Globus pallidus (tissue), 1 donor: ENCODE measurements around the gene WDR44.
"Not testable (repeated sequence)": the region's sequence is repeated elsewhere in the genome, so short reads cannot be mapped to it uniquely, and the experiment has no call there.

Experiments
- DNase-seq: peaks from one replicate; pipeline ENCODE4 v3.0.0-alpha.2; 2015; ENCODE audit warnings: low spot score

The WDR44 gene

DNA sequence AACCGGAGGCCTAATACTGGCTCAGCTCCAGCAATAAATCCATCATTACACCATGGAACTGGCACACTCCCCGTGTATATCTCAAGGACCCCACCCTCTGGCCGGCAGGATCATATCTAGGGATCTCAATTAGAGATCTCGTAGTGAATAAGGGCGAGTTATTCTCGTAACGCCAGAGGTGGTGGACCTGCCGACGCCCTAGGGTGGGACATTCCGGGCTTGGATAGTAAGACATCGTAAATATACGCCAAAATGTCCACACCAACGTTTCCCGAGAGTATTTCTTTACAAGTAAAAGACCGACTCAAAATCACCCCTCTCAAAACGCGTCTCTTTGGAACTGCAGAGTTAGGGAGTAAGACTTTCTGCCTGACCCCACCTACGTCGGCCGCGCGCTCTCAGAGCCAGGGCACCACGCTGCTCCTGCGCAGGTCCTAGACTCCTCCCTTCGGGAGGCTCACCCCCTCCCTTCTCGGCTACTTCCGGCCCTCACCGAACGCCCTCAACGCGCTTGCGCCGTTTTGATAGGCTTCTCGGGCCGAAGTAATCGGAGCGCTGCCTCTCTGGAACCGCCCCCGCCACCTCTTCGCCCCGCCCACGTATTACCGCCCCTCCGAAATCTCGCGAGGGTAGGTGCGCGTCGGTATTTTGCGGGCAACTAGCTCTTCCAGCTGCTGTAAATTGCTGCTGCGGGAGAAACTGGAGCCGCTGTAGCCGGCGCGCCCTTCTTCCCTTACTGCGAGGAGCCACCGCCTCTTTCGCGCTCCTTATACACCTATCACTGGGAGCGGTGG lies at the start of gene WDR44:
Gene WDR44, plus strand, starts transcription at position 643 of the 794 bp plus-strand sequence. CDS start 398 bp downstream, outside the sequence.
- peak; percentile 93 for DNase-seq

DNA sequence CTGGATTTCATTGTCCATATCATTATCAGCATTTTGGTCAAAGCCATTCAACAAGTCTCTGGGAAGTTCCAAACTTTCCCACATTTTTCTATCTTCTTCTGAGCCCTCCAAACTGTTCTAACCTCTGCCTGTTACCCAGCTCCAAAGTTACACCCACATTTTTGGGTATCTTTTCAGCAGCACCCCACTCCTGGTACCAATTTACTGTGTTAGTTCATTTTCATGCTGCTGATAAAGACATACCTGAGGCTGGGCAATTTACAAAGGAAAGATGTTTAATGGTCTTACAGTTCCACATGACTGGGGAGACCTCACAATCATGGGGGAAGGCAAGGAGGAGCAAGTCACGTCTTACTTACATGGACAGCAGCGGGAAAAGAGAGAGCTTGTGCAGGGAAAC lies 40.1 kb upstream of the WDR44 start:
- DNase-seq, result not testable (repeated sequence)

GRCh38 chrX:118315529-118315928 lies 30.4 kb upstream of the WDR44 start:
- no peak for DNase-seq

DNA sequence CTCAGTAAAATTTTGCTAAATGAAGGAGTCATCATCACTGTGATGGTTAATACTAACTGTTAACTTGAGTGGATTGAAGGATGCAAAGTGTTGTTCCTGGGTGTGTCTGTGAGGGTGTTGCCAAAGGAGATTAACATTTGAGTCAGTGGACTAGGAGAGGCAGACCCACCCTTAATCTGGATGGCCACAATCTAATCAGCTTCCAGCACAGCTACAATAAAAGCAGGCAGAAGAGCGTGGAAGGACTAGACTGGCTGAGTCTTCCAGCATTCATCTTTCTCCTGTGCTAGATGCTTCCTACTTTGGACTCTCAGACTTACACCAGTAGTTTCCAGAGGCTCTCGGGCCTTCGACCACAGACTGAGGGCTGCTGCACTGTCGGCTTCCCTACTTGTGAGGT lies 21.3 kb upstream of the WDR44 start:
- no peak for DNase-seq

- no peak for DNase-seq
Observed at GRCh38 chrX:118325453-118325852, 20.5 kb upstream of the WDR44 start.

- DNase-seq, result no peak
Observed at GRCh38 chrX:118329175-118329574, 16.7 kb upstream of the WDR44 start.

DNA sequence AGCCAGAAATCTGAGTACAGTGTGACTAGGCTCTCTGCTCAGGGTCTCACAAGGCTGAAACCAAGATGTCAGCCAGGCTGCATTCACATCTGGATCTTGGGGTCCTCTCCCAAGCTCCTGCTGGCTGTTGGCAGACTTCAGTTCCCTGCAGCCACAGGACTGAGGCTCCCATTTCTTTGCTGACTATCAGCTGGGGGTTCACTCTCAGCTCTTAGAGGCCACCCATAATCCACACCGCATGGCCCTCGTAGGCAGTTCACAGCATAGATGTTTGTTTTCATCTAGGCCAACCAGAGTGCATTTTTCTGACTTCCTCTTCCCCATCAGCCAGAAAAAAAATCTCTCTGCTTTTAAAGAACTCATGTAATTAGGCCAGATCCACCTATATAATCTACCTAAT lies 8.2 kb upstream of the WDR44 start:
- DNase-seq, result no peak

DNA sequence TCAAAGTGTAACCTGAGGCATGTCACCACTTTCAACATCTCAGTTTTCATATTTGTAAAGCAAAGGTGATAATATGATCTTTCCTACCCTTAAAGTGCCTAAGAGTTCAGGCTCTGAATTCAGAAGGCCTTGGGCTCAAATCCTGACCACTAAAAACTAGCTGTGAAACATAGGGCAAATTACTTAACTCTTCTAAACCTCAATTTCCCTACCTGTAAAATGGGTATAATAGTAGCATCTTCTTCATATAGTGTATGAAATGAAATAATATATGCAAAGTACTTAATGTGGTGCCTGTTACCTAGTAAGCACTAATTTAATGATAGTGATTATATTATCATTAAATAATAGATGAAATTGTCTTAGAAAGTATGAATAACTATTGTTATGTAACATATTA lies 7.0 kb upstream of the WDR44 start:
- DNase-seq, result no peak

GRCh38 chrX:118345045-118345463 lies 852 bp upstream of the WDR44 start:
- no peak for DNase-seq

DNA sequence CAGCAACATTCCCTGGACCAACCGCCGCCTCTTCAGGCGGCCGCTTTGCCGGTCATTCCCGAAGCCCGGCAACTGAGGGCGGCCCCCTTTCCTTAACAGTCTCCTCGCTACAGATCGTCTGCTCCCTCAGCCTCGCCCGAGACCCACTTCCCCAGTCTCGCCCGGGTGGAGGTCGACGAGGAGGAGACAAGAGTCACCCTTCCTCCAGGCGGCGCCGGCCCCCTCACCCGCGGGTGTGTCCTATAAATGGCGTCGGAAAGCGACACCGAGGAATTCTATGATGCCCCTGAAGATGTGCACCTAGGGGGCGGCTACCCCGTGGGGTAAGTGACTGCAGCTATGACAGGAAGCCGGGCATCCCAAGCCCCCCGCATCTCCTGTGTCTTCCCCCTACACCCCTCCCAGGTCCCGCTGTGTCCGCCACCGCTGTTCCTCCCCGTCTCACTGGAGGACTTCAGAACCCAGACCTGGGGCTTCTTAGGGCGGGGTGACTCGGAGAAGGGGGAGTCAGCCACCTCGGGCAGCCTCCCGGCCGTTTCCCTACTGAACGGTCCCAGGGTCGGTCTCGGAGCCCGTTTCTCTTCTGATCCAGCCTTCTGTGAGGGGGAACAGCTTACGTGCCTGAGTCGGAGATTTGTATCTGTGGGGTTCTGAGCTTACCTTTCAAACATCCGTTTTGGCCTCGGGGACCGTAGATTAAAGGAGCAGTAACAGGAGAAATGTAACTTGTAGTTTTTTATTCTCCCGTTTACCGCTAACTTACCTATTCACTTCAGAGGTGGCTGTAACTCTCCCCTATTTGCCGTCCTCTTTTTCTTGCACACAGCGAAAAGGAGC lies 570 bp downstream of the WDR44 start:
- no peak for DNase-seq

DNA sequence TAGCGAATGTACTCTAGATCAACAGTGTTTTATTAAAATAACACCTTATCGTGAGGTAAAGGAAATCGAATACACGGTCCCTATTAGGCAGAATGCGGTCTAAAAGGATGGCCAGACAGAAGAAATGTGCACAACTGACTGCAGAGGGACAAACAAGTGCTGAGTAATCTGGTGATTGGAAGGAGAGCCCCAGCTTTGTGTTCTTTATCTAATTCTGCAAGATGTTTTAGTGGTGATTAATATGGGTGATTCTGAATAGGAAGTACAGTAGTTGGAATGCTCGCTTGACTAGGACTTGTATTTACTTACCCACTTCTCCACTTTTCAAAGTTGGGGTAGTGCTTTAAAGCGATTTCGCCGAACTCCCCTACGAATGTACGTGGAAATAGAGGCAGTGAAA lies 1.2 kb downstream of the WDR44 start:
- no peak for DNase-seq

DNA sequence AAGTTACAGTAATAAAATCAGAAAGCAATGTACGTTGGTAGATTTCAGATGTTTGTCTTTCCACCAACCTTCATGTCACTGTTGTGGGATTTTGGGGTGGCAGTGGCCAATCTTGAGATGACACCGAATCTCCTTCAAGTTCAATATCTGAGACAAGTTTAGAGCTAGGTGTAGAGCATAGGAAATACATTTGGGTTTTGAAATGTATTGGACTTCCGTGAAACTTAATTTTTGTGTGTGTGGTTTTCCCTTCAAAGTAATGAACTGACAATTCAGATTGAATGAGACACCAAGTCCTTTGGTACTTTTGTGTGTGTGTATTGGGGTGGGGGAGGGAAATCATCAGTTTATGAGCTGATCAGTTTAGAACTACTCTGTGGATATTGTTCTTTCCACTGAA lies 1.8 kb downstream of the WDR44 start:
- no peak for DNase-seq

DNA sequence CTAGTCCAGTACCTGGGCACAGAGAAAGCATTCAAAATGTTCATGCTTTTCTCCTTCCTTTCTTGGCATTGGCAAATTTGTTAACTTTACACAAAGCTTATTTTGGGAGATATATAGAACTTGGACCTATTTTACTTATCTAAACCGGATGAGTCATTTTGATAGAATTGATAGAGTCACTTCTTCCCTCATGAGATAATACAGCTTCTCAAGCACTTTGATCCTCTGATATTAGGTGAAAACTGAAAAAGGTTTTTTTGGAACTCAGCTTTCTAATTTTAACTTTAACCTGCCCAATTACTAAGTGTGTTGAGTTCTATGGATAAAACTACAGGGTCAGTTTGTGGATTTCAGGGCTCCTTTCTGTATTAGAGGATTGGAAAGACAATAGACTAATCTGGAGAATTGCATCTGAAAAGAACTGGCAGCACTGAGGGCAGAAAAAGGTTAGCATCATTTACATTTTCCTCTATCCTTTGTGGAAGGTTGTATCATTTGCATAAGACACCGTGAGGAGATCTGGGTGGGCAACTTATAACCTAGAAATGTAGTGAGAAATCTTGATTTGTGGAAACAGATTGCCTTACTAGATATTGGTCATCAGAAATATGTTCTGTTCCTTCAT lies 2.4 kb downstream of the WDR44 start:
- no peak for DNase-seq

DNA sequence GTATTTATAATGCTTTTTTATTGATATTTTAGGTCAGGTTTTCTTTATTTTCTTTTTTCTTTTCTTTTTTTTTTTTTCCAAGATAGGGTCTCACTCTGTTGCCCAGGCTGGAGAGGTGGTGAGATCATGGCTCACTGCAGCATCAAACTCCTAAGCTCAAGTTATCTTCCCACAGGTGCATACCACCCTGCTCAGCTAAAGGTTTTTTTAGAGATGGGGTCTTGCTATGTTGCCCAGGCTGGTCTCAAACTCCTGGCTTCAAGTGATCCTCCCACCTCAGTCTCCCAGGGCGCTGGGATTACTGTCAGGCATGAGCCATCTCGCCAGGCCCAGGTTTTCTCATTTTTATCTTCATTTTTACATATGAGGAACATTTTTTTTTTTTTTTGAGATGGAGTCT lies 3.3 kb downstream of the WDR44 start:
- no peak for DNase-seq

DNA sequence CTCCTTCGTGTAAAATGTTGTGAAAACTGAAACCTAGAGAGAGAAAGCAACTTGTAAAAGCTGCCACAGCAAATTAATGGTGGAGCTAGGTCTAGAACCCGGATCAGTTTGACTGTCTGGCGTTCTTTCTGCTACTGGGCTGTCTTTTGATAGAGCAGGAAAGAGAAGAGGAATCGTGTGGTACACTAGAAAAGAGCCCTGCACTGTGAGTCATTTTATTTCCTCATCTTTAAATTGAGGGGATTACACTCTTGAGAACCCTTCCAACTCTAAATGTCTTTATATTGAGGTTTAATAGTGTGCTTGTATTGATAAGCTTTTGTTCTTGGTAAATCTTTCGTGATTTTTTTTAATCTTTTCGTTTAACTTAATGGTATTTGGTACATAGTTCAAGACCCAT lies 4.3 kb downstream of the WDR44 start:
- DNase-seq, result no peak

DNA sequence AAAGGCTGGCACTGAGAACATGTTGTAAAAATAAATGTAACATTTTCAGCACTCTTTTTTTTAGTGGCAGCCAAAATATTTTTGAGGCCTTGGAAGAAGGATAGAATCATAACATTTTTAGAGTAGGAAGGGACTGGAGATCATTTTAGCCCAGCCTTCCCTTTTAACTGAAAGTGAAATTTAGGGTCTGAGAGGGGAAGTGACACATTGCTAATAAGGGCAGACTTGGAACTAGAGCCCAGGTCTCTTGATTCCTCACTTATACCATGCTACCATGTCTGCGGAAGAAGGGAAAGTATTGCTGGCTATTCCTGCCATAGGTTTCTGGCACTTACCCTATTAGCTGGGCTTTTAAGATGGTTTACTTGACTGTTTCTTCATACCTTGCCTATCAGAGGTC lies 4.8 kb downstream of the WDR44 start:
- DNase-seq, result no peak

DNA sequence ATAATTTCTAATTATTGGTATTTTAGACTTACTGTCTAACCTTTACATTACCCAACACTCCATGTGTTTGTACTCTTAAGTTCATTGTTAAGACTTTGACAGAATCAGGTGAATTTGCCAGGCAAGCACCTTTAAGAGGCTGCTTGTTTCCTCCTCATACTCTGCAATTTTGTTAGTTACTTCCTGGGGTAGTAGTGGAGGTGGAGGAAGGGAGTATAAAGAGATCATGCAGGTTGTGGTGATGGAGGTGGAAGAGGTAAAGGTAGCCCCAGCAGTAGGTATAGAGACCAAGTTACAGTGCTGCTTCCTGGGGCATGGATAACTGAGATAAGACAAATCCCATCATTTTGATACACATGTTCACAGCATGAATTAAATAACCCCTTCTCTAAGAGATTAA lies 6.7 kb downstream of the WDR44 start:
- no peak for DNase-seq

- DNase-seq, result no peak
Observed at GRCh38 chrX:118353081-118353850, 7.4 kb downstream of the WDR44 start.

- DNase-seq, result no peak
Observed at GRCh38 chrX:118355225-118355920, 9.5 kb downstream of the WDR44 start.

DNA sequence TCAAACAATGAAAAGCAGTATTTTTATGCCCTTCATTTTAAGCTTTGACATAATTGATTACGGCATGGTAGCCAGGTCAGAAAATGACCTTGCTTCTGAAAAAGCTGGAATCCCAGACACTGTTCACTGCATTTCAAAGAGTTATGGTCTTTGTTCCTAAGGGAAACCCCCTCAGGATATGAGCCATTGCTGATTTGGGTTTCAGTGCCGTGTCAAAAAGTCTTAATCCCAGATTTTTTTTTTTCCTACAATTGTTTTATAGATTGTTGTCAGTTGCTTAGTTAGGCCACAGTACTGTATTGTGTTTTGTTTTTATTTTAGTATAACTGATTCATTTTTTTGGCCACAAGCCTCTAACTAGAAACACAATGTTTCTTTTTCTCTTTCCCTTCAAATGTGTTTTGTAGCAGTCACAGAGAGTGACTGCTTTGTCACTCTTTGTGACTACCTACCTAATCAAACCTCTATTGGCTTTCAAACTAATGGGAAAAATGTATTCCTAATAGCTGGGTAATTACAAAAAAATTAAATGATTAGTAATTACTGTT lies 10.3 kb downstream of the WDR44 start:
- DNase-seq, result peak; percentile 39
